ENCODE data around the gene RND2. TPM values are rescaled to one million over a fixed set of nuclear protein-coding genes. Genes with fewer than 3 reads are reported as not detected.

The RND2 gene
- total RNA-seq, 8 experiments from 2014 or later, result 0.66 to 27.3 (median 19.9) TPM

- in situ Hi-C loops (cut with MboI; ENCODE audit: low pct_unique_long_range_greater_than_20kb in 2 of 9, low sequenced_read_pairs in 9 of 9, unreplicated experiment in 9 of 9), result loop anchor here in 1 of 9 experiments (25.0 kb wide), 1 partner anchor 315 kb away; no protein-coding TSS in a partner anchor
- ATAC-seq (replicated peaks in 6 of 8), result peak; percentile 38 to 58 (median 42)
- peaks cover 42 to 43% of the 10 kb centered on the region in 2 donors for H3K4me1 ChIP-seq (replicated peaks in 1 of 2)
- WGBS, 10 experiments, result 0% methylated on average over 1 to 8 of the region's 80 CpGs; no CpG with 5 or more reads in 7 of the 10 experiments
- peak within 1 kb of the TSS; percentile 87 for H3K27ac ChIP-seq
- peak within 1 kb of the TSS; percentile 57 to 99 (median 68) for H3K4me3 ChIP-seq
Observed at GRCh38 chr17:43021741-43022512, 3.1 kb upstream of the RND2 start, which contains the start of gene VAT1. Gene VAT1 (minus strand): TSS chr17:43022385. CDS start chr17:43022322, 63 bp downstream.

GRCh38 chr17:43025290-43025657, 243 bp downstream of the RND2 start:
- peaks cover 22 to 28% of the 10 kb centered on the region in 2 donors for H3K4me1 ChIP-seq (replicated peaks in 1 of 2)
- peak overlapping the region; percentile 75 to 82 for H3K27ac ChIP-seq
- peak in 1 of 8 experiments; percentile 30 for ATAC-seq (replicated peaks in 6 of 8)
- H3K4me3 ChIP-seq, result peak overlapping the region; percentile 44 to 50 (median 46)
- 7% methylated on average over 3 of the region's 27 CpGs; no CpG with 5 or more reads in 9 of the 10 experiments for WGBS, 10 experiments
- in situ Hi-C loops (cut with MboI; ENCODE audit: low pct_unique_long_range_greater_than_20kb in 2 of 9, low sequenced_read_pairs in 9 of 9, unreplicated experiment in 9 of 9), result no loop called here

DNA sequence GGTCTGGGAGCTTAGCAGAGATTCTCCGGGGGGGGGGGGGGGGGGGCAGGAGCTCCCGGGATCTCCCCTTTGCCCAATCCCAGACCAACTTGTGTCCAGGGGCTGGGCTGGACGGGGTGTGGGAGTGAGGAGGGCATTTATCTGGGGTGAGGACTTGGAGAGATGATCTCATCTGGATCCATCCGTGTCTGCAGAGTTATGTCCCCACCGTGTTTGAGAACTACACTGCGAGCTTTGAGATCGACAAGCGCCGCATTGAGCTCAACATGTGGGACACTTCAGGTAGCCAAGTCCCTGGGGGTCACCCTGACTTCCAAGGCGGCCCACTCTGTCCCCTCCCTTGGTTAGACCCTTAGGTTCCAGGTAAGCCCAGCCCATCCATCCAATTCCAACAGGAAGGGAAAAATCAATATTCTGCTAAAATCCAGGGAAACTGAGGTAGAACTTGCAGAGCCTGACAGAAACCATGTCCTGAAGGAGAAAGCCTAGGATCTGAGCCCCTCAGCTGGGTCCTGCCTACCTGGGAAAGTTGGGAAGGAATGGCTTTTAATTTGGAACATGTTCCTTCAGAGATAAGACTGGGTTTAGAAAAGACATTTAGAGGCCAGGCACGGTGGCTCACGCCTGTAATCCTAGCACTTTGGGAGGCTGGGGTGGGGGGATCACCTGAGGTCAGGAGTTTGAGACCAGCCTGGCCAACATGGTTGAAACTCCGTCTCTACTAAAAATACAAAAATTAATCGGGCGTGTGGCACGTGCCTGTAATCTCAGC, 921 bp downstream of the RND2 start:
- in situ Hi-C loops (cut with MboI; ENCODE audit: low pct_unique_long_range_greater_than_20kb in 2 of 9, low sequenced_read_pairs in 9 of 9, unreplicated experiment in 9 of 9), result no loop called here
- no peak for ATAC-seq (replicated peaks in 6 of 8)
- Histone ChIP-seq H3K4me3 (peak overlapping the region; percentile 44 to 50 (median 46)), H3K4me1 (replicated peaks in 1 of 2) (peaks cover 20 to 25% of the 10 kb centered on the region in 2 donors), H3K27ac (peak overlapping the region in 1 of 2 donors; percentile 82)
- 35 to 100% (median 61%) methylated on average over 1 to 5 of the region's 16 CpGs; no CpG with 5 or more reads in 5 of the 10 experiments for WGBS, 10 experiments

GRCh38 chr17:43026595-43026994, 1.6 kb downstream of the RND2 start:
- no peak for ATAC-seq (replicated peaks in 6 of 8)
- no peak overlapping the region for H3K4me3 ChIP-seq
- H3K4me1 ChIP-seq (replicated peaks in 1 of 2), result peaks cover 20 to 25% of the 10 kb centered on the region in 2 donors
- in situ Hi-C loops (cut with MboI; ENCODE audit: low pct_unique_long_range_greater_than_20kb in 2 of 9, low sequenced_read_pairs in 9 of 9, unreplicated experiment in 9 of 9), result no loop called here
- H3K27ac ChIP-seq, result no peak overlapping the region
- WGBS, 10 experiments, result 40 to 100% (median 80%) methylated on average over 1 to 4 of the region's 5 CpGs; no CpG with 5 or more reads in 2 of the 10 experiments

DNA sequence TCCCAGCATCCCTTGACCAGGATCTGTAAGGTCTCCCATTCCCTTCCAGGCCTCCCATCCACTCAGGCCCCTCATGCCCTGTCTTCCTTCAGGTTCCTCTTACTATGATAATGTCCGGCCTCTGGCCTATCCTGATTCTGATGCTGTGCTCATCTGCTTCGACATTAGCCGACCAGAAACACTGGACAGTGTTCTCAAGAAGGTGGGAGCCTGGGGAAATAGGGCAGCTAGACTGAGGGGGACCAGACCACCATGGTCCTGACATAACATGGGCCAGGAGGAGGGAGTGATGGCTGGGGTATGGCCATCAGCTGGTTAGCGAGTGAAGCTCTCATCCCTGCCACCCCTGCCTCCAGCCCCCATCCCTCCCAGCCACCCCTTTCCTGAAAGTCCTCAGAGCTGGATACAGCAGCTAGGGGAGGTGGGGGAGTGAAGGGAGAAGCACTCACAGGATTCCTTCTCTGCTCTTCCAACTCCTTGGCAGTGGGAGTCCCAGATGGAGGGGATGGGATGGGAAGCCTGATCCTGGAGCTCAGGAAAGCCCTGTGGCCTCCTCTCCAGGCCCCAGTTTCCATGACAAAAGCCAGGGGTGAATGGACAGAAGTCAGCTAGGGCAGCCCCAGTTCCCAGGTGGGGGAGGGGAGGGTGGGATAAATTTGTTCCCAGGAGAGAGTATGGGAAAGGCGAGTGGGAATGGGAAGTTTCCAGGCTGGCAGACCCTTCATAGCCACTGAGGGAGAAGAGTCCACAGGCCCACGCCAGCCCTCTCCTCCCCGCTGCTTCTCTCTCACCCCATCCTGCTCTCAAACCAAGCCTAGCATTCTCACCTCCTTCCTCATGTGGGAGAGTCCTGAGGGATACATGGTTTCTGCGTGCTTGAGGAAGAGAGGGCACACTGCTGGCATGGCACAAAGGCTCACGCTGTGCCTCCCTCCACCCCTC, 2.3 kb downstream of the RND2 start:
- peaks cover 20 to 25% of the 10 kb centered on the region in 2 donors for H3K4me1 ChIP-seq (replicated peaks in 1 of 2)
- in situ Hi-C loops (cut with MboI; ENCODE audit: low pct_unique_long_range_greater_than_20kb in 2 of 9, low sequenced_read_pairs in 9 of 9, unreplicated experiment in 9 of 9), result no loop called here
- no peak overlapping the region for H3K4me3 ChIP-seq
- WGBS, 10 experiments, result 58 to 88% (median 71%) methylated on average over 1 to 4 of the region's 9 CpGs; no CpG with 5 or more reads in 6 of the 10 experiments
- no peak overlapping the region for H3K27ac ChIP-seq
- ATAC-seq (replicated peaks in 6 of 8), result no peak

DNA sequence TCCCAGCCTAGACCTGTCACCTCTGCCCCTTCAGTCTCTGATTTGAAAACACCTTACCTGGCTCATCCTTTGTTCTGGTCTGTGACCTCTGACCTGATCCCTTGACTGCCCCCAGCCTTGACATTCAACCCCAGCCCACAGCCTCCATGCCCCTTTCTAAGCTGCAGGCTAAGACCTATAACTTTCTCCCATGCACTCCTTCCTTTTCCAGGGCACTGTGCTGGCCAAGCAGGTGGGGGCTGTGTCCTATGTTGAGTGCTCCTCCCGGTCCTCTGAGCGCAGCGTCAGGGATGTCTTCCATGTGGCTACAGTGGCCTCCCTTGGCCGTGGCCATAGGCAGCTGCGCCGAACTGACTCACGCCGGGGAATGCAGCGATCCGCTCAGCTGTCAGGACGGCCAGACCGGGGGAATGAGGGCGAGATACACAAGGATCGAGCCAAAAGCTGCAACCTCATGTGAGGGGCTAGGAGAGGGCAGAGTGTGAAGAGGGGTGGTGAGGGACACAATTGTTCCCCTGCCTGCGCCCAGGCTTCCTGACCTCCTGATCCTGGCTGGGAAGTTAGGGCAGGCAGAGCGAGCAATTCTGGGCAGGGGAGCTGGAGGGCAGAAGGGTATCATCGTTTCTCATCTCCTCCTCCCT, 3.3 kb downstream of the RND2 start:
- peaks cover 23 to 29% of the 10 kb centered on the region in 2 donors for H3K4me1 ChIP-seq (replicated peaks in 1 of 2)
- H3K27ac ChIP-seq, result no peak overlapping the region
- in situ Hi-C loops (cut with MboI; ENCODE audit: low pct_unique_long_range_greater_than_20kb in 2 of 9, low sequenced_read_pairs in 9 of 9, unreplicated experiment in 9 of 9), result no loop called here
- no peak overlapping the region for H3K4me3 ChIP-seq
- ATAC-seq (replicated peaks in 6 of 8), result no peak
- 80 to 92% (median 82%) methylated on average over 1 to 14 of the region's 17 CpGs; no CpG with 5 or more reads in 3 of the 10 experiments for WGBS, 10 experiments

DNA sequence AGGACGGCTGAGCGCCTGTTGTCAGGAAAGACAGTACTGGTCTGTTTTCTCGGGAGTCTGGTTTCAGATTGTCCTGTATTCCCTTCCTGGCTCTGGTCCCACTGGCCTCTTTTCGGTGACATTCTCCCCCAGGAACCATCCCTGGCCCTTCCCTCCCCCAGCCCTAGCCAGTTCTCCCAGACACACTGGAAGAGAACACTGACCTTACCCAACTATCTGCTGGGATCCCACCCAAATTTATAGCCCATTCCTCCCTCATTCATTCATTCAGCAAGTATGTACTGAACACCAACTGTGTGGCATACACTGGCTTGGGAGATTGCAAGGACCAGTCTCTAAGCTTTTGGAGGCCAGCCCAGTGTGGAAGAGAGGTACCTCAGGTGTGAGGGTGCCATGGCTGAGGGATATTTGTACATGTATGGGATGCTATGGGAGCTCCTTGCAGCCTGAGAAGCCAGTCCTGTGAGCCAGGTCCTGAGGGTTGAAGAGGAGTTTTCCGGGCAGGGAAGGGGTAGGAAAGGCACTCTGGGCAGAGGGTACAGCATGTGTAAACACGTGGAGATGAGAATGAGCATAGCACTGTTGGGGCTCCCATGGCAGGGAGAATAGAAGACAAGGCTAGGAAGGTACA, 5.2 kb downstream of the RND2 start:
- 56 to 89% (median 75%) methylated on average over 1 to 5 of the region's 6 CpGs; no CpG with 5 or more reads in 4 of the 10 experiments for WGBS, 10 experiments
- H3K27ac ChIP-seq, result no peak overlapping the region
- in situ Hi-C loops (cut with MboI; ENCODE audit: low pct_unique_long_range_greater_than_20kb in 2 of 9, low sequenced_read_pairs in 9 of 9, unreplicated experiment in 9 of 9), result no loop called here
- no peak for ATAC-seq (replicated peaks in 6 of 8)
- peaks cover 43 to 46% of the 10 kb centered on the region in 2 donors for H3K4me1 ChIP-seq (replicated peaks in 1 of 2)
- H3K4me3 ChIP-seq, result no peak overlapping the region

- WGBS, 10 experiments, result 40 to 100% (median 100%) methylated on average over 1 to 2 of the region's 3 CpGs; no CpG with 5 or more reads in 3 of the 10 experiments
- no peak overlapping the region for H3K4me3 ChIP-seq
- in situ Hi-C loops (cut with MboI; ENCODE audit: low pct_unique_long_range_greater_than_20kb in 2 of 9, low sequenced_read_pairs in 9 of 9, unreplicated experiment in 9 of 9), result no loop called here
- no peak for ATAC-seq (replicated peaks in 6 of 8)
- no peak overlapping the region for H3K27ac ChIP-seq
- H3K4me1 ChIP-seq (replicated peaks in 1 of 2), result peaks cover 47 to 49% of the 10 kb centered on the region in 2 donors
Observed at GRCh38 chr17:43031666-43032065, 6.6 kb downstream of the RND2 start.

- peak overlapping the region; percentile 81 to 85 for H3K27ac ChIP-seq
Observed at GRCh38 chr17:43033948-43034881, 9.2 kb downstream of the RND2 start.

DNA sequence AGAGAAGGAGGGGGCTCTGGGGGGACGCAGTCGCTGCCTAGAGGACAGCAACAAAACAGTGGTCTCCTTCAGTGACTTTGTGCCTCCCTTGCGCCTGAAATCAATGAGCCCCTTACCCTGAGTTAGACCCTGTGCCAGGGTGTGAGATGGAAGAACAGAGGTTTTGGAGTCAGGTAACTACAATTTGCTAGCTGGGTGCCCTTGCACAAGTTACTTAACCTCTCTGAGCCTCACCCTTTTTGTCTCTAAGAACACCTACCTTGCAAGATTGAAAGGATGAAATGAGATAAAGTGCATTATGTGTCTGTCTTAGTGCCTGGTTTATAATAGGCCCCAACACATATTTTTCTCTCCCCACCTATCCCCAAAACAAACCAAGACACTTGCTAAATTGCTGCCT, 9.9 kb downstream of the RND2 start:
- WGBS, 10 experiments, result 0 to 100% methylated on average over 1 of the region's 3 CpGs; no CpG with 5 or more reads in 8 of the 10 experiments
- Histone ChIP-seq H3K4me3 (no peak overlapping the region), H3K27ac (peak overlapping the region; percentile 81 to 85), H3K4me1 (replicated peaks in 1 of 2) (peaks cover 54 to 58% of the 10 kb centered on the region in 2 donors)
- no peak for ATAC-seq (replicated peaks in 6 of 8)
- in situ Hi-C loops (cut with MboI; ENCODE audit: low pct_unique_long_range_greater_than_20kb in 2 of 9, low sequenced_read_pairs in 9 of 9, unreplicated experiment in 9 of 9), result no loop called here

More at GRCh38 chr17:43033948-43034881, 9.2 kb downstream of the RND2 start:
- in situ Hi-C loops (cut with MboI; ENCODE audit: low pct_unique_long_range_greater_than_20kb in 2 of 9, low sequenced_read_pairs in 9 of 9, unreplicated experiment in 9 of 9), result no loop called here
- H3K4me3 ChIP-seq, result no peak overlapping the region
- ATAC-seq (replicated peaks in 6 of 8), result peak; percentile 49 to 92 (median 71)
- peaks cover 53% of the 10 kb centered on the region in 2 donors for H3K4me1 ChIP-seq (replicated peaks in 1 of 2)
- WGBS, 10 experiments, result 0 to 100% (median 24%) methylated on average over 1 to 4 of the region's 12 CpGs; no CpG with 5 or more reads in 1 of the 10 experiments

- Histone ChIP-seq H3K4me3 (no peak overlapping the region), H3K27ac (no peak overlapping the region), H3K4me1 (replicated peaks in 1 of 2) (peaks cover 61 to 67% of the 10 kb centered on the region in 2 donors)
- ATAC-seq (replicated peaks in 6 of 8), result no peak
- WGBS, 10 experiments, result 50 to 100% (median 95%) methylated on average over 1 to 2 of the region's 2 CpGs; no CpG with 5 or more reads in 2 of the 10 experiments
- in situ Hi-C loops (cut with MboI; ENCODE audit: low pct_unique_long_range_greater_than_20kb in 2 of 9, low sequenced_read_pairs in 9 of 9, unreplicated experiment in 9 of 9), result no loop called here
Observed at GRCh38 chr17:43039646-43040045, 14.6 kb downstream of the RND2 start.
